ENCODE results near the gene DIRAS3.
"Not testable (repeated sequence)": the region's sequence is repeated elsewhere in the genome, so short reads cannot be mapped to it uniquely, and the experiment has no call there.

Gene DIRAS3

GRCh38 chr1:68013351-68013750, 37.1 kb downstream of the DIRAS3 start:
- TF ChIP-seq CTCF (IDR thresholded peaks at IDR 0.05; ENCODE audit: control extremely low read depth, extremely low read depth, low read depth, missing control alignments), result no peak
- ChIA-PET CTCF (interaction anchor here (0.9 kb wide), 1 partner anchor 148 kb away, joined by 3 read pairs; no protein-coding TSS in a partner anchor), POLR2A (no interaction called here)
- DNase-seq (ENCODE audit: extremely low spot score), result no peak

GRCh38 chr1:68011657-68012375, 38.6 kb downstream of the DIRAS3 start:
- CTCF ChIA-PET, result interaction anchor here (1.4 kb wide), 1 partner anchor 244 kb away, joined by 5 read pairs; no protein-coding TSS in a partner anchor
- TF ChIP-seq CTCF (IDR thresholded peaks at IDR 0.05; ENCODE audit: control extremely low read depth, extremely low read depth, low read depth, missing control alignments), result no peak
- DNase-seq (ENCODE audit: extremely low spot score), result no peak
- POLR2A ChIA-PET, result no interaction called here

- no peak for DNase-seq (ENCODE audit: extremely low spot score)
- ChIA-PET POLR2A (no interaction called here), CTCF (interaction anchor here (1.2 kb wide), 1 partner anchor 161 kb away, joined by 4 read pairs; no protein-coding TSS in a partner anchor)
- no peak for TF ChIP-seq CTCF (IDR thresholded peaks at IDR 0.05; ENCODE audit: control extremely low read depth, extremely low read depth, low read depth, missing control alignments)
These were observed 39.9 kb downstream of the DIRAS3 start for GRCh38 chr1:68010543-68010942.

- CTCF ChIA-PET, result interaction anchor here (1.2 kb wide), 1 partner anchor 160 kb away, joined by 4 read pairs; no protein-coding TSS in a partner anchor
- DNase-seq (ENCODE audit: extremely low spot score), result no peak
- POLR2A ChIA-PET, result no interaction called here
- TF ChIP-seq CTCF (IDR thresholded peaks at IDR 0.05; ENCODE audit: control extremely low read depth, extremely low read depth, low read depth, missing control alignments), result no peak
These were observed 40.3 kb downstream of the DIRAS3 start for GRCh38 chr1:68010090-68010489.

- POLR2A ChIA-PET; CTCF ChIA-PET; DNase-seq (ENCODE audit: extremely low spot score): not testable (repeated sequence)
These were observed 46.8 kb downstream of the DIRAS3 start for GRCh38 chr1:68003626-68004025.

- no peak for DNase-seq (ENCODE audit: extremely low spot score)
- ChIA-PET POLR2A (no interaction called here), CTCF (no interaction called here)
- TF ChIP-seq CTCF (IDR thresholded peaks at IDR 0.05; ENCODE audit: control extremely low read depth, extremely low read depth, low read depth, missing control alignments), result no peak
These were observed 50.2 kb downstream of the DIRAS3 start for GRCh38 chr1:68000191-68000590.

GRCh38 chr1:67997746-67998145, 52.7 kb downstream of the DIRAS3 start:
- CTCF ChIA-PET, result interaction anchor here (1.4 to 2.4 kb wide), 2 partner anchors 8 to 22 kb away, joined by 3 to 7 read pairs; no protein-coding TSS in a partner anchor

More at GRCh38 chr1:67997746-67998145, 52.7 kb downstream of the DIRAS3 start:
- TF ChIP-seq CTCF (IDR thresholded peaks at IDR 0.05; ENCODE audit: control extremely low read depth, extremely low read depth, low read depth, missing control alignments), result no peak
- DNase-seq (ENCODE audit: extremely low spot score), result no peak
- POLR2A ChIA-PET, result no interaction called here

Measured in GM10248 (cell line).